RPMI8226 (cell line): ENCODE measurements around the gene SAMD5.
"Not testable (repeated sequence)": the region's sequence is repeated elsewhere in the genome, so short reads cannot be mapped to it uniquely, and the experiment has no call there.

Experiments used
- DNase-seq: peaks from one replicate; pipeline ENCODE4 v3.0.0-alpha.2; 2015

The SAMD5 gene

DNA sequence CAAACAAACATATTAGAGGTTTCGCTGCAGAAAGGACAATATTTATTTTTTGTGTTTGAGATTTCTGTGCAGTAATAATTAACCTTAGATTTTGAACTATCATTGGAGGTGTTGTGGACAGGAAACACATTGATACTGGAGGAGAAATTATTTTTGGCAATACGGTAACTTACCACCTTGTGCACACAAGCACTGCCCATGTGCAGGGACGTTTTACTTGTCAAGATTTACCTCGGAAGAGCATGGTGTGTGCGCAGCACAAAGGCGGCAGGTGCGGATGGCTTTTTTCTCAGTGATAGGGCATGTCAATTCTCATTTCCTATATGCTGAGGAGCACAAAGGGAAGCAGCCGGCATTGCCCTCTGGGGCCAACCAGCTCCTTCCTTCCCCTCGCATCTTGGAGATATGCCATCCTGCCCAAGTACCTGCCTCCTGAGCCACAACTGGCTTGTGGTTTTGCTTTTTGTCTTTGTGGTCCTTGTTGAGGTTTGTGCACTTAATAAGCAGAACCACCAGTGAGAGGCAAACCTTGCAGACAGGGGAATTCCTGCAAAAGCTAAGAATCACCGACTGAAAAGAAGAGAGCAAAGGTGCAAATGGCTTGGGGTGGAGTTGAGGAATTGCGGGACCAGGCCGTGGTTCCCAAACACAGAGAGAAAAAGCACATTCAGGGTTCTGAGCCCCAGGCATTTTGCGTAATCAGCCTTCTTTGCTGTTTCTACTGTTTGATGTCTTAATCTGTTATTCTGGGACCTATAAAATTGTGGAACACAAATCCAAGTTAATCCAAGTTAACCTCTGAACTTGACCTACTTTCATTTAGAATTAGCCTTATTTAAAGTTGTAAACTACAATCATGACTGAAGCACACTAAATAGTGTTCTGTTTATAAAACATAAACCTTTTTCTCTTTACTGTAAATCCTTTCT, 21.9 kb downstream of the SAMD5 start:
- peak; percentile 88 for DNase-seq

DNA sequence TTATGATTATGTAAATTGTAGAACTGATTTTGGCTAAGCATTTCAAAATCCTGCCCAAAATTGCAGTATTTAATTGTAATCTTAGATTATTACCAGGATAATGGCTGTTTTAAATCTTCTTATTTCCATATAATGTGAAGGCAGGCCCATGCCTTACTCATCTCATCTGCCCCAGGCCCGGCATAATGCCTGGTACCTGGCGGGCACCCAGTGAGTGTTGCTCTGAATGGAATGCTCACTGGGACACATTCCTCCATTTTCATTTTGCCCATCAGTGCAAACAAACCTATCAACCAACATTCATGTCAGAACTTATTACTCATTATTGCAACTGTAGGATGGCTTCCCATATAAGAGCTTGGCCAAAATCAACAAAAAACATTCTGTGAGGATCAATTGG, 22.8 kb downstream of the SAMD5 start:
- no peak for DNase-seq

DNA sequence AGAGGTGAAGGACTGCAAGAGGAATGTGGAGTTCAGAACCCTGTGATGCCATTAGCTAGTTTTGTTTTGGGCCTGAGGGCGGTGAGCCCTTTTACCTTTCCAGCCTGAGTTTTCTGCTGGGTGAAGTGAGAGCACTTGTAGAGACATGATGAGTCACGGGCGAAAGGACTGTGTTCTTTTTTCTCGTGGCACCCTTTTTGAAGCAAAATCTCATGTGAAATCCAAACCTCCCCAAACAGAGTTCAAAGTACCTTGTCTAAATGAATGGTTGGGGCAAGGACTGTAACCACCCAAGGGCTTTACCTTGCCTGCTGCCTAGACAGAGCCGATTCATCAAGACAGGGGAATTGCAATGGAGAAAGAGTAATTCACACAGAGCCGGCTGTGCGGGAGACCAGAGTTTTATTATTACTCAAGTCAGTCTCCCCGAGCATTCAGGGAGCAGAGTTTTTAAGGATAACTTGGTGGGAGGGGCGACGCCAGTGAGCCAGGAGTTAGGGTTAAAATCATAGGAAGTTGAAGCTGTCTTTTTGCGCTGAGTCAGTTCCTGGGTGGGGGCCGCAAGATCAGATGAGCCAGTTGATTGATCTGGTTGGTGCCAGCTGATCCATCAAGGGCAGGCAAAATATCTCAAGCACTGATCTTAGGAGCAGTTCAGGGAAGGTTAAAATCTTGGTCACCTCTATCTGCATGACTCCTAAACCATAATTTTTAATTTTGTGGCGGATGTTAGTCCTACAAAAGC, 25.8 kb downstream of the SAMD5 start:
- no peak for DNase-seq

DNA sequence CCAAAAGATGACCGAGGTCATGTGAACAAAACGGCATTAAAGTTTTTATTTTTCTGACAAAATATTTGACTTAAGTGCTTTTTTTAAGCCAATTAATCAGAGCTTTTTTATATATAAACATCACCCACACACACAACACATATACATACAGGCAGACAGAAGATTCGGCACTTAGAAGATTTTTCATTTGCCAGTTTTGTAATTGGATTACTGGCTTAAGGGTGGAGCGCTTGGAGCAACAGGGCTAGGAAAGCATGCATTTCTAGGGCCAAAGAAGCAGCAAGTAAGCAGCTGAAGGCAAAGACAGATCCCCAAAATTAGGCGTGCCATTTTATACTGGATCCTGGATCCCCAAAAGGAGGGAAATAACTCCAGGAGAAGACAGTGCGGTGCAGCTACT, 30.3 kb downstream of the SAMD5 start:
- no peak for DNase-seq

DNA sequence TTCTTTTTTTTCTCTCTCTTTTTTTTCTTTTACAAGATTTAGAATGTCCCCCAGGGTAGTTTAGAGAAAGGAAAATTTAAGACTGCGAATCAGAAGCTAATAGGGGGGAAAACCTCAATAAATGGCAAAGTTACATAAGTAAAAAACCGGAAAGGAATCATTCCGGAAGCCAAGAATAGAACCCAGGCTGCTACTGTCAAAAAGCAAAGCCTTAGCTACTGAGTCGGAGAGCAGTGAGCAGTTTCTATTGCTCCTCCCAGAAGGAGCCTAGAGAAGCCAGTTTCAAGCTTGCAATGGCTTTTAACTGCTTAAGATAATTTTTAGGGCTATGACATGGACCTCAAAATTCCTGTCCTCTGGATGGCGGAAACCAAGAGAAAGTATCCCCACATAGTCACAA, 31.6 kb downstream of the SAMD5 start:
- DNase-seq, result no peak

DNA sequence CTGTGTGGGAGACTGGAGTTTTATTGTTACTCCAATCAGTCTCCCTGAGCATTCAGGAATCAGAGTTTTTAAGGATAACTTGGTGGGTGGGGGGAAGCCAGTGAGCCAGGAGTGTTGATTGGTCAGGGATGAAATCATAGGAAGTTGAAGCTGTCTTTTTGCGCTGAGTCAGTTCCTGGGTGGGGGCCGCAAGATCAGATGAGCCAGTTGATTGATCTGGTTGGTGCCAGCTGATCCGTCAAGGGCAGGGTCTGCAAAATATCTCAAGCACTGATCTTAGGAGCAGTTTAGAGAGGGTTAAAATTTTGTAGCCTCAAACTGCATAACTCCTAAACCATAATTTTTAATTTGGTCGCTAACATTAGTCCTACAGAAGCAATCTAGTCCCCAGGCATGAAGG, 33.9 kb downstream of the SAMD5 start:
- DNase-seq, result not testable (repeated sequence)

DNA sequence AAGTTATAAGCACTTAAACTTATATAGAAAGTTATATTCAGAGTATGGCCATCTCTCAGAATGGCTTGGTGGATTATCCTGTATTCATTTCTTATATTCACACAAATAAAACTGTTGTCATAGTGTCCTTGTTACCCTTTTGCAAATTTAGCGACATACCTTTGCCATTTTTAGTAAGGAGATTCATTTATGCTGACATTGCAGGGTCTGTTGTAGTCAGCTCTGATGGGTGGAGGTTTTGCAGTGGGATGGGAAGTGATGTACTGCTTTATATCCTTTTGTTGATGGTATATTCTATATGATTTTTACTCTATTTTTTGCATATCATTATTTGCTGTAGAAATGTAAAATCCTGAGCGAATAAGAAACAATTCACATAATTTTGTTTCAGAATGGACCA, 35.9 kb downstream of the SAMD5 start:
- no peak for DNase-seq

DNA sequence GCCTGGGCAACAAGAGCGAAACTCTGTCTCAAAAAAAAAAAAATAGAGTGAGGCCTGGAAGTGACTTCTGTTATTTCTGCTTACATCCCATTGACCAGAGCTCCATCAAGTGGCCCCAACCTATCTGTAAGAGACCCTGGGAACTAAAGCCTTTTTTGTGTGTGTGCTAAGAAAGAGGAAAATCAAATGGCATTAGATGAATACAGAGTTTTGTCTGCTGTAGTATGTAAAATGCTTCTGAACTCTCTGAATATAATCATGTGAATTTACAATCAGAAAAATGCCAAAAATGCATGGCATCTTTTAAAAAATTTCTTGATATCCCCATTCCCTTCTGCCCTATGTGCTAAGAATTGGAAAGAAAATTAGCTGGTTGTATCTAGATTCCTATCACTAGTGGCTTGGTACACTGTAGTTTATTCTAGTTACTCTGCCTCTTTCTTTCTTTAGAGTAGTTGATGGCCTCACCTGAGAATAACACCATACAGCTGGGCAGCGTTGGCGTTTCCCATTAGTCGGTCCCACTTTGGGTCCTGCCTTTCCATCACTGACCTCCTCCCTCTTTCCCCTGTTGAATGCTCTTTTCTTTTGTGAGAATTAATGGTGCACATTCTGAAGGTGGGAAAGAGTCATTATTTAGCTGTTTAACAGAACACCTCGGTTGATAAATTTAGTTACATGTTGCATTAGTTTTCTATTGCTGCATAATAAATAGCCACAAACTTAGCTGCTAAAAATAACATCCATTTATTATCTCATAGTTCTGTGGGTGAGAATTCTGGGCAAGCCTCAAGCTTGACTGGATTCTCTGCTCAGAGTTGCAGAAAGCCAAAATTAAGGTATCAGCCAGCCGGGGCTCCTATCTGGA, 38.2 kb downstream of the SAMD5 start:
- no peak for DNase-seq

DNA sequence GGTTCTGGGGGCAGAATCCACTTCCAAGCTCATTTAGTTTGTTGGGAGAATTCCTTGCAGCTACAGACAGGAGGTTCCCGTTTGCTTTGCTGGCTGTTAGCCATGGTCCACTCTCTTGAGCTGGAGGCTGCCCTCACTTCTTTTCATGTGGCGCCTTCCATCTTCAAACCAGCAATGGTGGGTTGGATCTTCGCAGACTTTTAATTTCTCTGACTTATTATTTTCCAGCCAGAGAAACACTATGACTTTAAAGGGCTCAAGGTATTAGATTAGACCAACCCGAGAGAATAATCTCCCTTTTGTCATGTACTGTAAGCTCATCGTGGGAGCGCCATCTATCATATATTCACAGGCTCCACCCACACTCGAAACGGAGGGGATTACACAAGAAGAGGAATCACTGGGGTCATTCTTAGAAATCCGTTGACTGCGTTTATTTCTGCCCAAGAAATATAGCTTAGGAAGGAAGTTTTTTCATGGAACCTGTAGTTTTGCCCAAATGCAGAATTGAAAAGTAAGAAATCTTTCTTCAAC, 38.9 kb downstream of the SAMD5 start:
- DNase-seq, result no peak

DNA sequence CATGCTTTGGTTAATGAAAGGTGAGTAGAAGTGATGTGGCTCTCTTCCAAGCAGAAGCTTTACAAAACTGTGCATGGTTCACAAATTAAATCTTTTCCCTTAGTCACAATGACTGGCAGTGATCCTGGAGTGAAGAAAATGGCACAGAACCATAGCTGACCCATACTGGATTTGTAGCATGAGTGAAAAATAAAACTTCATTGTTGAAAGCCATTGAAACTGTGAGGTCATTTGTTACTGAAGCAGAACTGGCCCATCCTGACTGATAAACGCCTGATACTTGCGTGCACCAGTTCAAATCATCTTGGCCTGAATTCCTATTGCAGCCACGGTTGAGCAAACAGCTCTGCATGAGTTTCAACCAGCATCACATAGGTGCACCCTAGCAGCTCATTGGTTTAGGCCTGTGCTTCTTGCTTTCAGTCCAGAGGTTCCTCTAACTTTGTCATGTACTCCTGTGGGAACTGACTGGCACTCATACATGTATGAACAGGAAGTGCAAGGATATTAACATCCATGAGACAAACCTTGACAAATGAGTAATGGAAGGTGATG, 40.5 kb downstream of the SAMD5 start:
- no peak for DNase-seq

DNA sequence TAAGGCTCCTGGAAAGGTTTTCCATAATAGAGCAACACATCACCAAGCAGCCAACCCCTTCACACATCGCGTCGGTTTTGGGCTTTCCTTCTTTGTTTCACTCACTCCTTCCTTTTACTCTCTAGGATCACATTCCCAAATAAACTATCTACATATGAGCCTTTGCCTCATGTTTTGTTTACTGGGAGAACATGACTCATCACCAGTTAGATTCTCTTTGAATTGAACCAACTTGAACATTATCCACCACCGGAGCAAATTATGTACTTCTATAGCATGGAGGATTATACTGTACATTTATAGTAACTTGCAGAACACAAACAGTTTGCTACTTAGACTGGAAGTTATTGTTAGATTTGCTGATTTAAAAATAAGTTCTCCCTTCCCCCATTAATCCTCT, 41.0 kb downstream of the SAMD5 start:
- DNase-seq, result no peak

DNA sequence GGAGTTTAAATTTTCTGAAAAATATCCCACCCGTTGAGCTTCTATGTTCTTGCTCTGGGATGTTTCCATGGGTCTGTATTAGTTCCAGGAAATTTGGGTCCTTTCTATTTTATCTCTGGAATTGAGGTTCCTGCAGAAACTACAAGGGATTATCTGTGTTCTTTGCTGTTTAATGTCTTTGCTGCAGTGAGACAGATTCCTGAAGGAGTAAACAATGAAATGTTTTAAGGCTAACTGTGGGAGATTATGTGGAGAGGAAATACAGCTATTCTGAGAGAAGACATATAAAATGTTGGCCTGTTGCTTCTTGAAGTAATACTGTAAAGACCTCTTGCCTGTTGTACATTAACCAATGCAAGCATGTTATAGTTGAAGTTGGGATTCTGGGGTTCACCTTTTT, 43.5 kb downstream of the SAMD5 start:
- DNase-seq, result no peak

DNA sequence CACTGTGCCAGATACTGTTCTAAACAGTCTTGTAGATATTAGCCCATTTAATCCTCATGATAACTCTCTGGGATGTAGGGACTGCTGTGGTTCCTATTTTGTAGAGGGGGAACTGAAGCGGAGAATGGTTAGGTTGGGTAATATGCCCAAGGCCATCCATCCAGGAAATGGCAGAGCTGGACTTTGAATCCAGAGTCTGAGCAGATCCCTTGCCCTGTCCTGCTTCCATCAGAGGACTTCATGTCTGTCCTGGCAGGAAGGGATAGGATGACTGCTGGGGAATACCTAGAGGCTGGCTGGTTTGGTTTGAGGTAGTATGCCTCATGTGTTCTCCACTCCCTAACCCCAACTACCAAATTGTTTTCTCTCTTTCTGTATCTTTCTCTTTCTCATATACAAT, 44.6 kb downstream of the SAMD5 start:
- DNase-seq, result no peak

DNA sequence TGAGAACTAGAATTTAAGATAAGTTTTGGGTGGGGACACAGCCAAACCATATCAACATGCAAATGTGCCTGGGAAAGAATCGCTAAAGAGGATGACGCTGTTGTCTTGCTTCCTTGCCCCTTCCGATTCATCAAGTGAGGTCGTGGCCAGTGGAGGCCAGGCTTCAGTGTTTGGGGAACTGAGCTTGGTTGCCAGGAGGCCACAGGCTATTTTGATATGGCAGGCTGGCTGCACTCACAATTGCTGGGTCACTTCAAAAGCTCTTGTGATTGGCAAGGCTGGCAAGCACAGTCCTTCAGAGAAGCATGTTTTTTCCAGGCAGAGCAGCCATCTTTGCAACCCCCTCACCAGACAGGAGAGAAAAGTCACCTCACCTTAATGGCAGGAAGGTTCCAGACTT, 45.8 kb downstream of the SAMD5 start:
- DNase-seq, result no peak

DNA sequence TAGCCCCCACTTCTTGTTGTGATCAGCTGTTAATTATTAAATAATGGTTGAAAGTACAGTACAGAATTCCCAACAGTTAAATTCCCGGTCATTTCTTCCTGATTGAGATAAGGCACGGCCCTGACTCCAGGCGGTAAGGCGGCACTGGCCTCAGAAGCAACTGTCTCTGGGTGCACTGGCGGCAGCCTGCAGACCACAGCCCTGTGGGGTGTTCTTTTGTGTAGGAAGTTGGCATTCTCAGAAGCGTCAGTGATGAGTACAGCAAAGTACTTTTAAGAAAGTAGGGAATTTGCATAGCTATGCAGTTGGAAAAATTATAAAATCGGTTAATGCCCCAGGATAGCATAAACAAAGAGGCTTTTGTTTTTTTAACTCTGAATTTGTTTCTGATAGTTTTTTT, 50.5 kb downstream of the SAMD5 start:
- DNase-seq, result no peak

DNA sequence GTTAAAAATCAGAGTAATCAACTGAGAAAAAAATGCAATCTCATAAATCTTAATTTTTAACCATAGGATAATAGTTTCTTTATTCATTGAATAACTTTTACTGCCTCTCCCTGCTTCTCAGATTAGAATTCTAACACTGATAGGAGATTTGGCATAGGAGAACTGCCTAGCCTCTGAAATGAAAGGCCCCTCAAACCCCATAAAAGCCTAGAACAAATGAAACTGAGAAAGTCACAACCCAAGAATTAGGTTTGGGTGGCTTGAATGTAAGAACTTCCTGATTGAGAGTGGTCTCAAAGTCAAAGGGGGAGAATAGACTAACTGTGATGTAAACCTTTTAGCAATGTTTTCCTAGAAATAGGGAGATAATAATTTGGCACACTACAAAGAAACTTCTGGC, 52.2 kb downstream of the SAMD5 start:
- DNase-seq, result no peak

DNA sequence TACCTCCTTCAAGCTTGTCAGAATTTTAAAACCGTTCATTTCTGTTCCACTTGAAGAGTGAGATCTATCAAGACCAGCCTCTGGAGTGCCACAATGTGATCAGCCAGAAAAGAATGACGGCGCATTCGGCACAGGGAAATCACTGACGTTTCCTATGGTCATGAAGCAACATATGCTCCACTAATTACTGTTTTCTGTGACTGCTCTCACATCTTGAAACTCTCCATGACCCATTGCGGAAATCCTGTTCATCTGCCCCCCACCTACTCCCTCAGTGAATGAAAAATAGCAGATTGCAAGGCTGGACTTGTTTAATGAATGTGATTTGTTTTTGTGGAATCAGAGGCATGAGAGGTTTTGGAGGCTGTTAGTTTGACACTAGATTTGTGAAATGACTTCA, 53.2 kb downstream of the SAMD5 start:
- DNase-seq, result no peak

DNA sequence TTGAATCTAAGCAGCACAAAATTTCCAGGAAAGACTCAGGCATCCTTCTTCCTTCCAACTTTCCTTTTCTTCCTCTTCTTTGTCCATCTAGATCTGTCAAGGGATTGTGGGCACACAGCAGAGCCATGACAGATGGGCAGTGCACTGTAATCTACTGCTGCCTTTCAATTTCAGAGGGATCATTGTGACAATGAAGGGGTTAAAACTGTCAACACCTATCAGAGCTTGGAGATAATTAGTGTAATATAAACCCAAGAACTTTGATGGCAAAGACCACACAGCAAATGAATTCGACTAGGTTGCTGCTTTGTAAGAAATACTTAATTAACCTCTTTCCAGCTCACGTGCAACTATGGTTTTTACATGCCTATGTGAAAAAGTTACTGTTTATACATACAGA, 55.0 kb downstream of the SAMD5 start:
- DNase-seq, result no peak

DNA sequence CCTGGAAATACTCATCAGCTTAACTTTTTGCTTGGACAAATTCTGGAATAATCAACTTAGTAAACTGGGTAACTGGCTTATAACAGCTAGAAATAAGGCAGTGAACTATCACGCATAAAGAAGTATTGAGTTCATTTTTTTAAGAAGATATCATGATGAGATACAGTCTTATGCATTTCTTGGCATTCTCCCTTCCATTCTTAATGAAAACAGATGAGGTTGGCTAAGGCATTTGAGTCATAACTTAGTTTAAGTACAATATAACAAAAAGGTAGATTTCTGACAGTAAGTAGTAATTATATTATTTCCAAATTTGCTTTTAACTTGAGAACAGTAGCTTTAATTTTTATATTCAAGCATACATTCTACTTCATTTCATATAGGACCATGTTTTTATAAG, 56.1 kb downstream of the SAMD5 start:
- DNase-seq, result no peak

DNA sequence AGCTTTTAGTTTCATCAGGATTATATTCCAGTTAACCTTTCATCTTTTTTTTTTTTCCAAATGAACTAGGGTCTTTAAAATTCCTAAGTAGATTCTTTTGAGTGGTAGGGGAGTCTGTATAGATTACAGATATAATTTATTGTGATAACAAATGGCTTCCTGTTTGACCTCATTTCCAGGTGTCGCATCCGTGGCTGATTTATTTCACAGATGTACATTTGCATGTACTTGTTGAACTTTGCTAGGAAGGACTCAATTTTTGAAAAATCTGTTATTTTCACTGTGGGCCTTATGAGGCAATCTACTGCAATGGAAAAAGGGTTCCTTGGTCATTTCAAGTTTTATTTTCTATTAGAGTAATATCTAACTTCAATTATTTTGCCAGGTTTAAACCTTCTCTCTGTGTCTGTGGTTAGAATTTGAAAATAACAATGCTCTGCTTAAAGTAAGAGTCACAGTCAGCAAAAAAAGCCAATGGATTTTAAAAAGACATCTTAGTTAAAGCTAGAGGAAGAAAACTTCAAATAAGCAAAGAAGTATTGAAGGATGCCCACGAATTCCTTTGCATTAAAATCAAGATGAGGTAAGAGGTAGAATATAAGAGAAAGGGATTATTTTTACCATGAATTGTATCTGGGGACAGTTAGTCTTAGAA, 57.9 kb downstream of the SAMD5 start:
- no peak for DNase-seq

DNA sequence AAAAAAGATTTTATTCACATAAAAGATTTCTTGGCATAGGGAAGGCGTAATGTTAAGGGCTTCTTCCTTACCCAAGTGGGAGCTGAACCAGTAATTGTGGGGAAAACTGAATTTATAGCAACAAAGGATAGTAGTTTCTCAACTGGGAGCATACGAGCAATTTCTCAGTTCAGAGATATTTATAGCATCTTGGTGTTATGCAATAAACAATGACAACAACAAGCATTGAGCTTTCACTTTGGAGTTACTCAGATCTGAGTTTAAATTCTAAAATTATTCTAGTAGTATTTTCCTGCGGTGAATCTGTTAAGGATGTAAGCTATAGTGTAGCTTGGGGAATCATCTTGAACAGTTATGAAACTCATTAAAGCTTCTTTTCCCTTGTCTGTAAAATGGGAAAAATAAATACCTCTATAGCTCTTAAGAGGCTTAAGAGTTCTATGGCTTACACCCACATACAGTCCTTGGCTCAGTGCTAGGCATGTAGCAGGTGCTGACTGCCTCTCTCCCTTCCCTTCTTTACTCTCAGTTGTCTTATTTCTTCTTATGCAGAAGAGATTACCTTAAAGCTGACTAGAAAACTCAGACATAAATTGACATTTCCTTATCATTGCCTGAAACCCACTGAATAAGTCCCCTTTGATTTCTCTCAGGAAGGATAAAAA, 58.8 kb downstream of the SAMD5 start:
- no peak for DNase-seq

DNA sequence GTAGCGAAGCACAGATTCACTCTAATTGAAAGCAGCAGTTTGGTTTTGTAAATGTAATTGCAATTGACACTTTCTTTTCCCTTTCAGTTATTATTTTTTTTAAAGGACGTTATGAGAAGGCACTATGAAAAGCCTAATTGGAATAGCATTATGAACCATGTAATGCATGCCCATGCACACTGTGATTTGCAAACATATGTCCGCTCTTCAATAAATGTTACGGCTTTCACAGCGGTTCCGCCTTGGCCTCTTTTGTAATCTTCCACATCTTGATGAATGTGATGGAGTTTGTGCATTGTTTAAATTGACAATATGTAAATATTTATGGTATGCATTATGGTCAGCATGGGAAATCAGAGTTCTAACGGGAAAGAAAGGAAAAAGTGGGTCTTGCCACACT, 61.3 kb downstream of the SAMD5 start:
- DNase-seq, result no peak
